DND-41 (cell line): Measurements from ENCODE around the gene SLC25A21.

Experiments used
- ATAC-seq: fragments of 200-7000 bp; cut with Tn5 transposase; 3 replicates; pipeline ENCODE4 v1.9.1; 2021; ENCODE audit warnings: low read depth; ENCODE audit not compliant: insufficient read depth
- DNase-seq: peaks from one replicate; pipeline ENCODE4 v3.0.0-alpha.2; 2020
- H2AFZ ChIP-seq: 2 replicates; pipeline ENCODE4 v1.6.0; 2012; ENCODE audit warnings: low read depth, low read length
- H3K27ac ChIP-seq: 2 replicates; pipeline ENCODE4 v1.5.1; 2012; ENCODE audit warnings: low read length, inconsistent platforms
- H3K27me3 ChIP-seq: fragments of 200-600 bp; sonication (generic); 2 replicates; pipeline ENCODE4 v1.6.0; 2012; ENCODE audit warnings: low read length, mild to moderate bottlenecking, inconsistent platforms; ENCODE audit not compliant: insufficient read depth, poor library complexity
- H3K36me3 ChIP-seq: 2 replicates; pipeline ENCODE4 v1.5.1; 2012; ENCODE audit warnings: low read length, inconsistent platforms; ENCODE audit not compliant: insufficient read depth
- H3K4me1 ChIP-seq: 2 replicates; pipeline ENCODE4 v1.5.1; 2012; ENCODE audit warnings: mild to moderate bottlenecking, low read length; ENCODE audit not compliant: insufficient read depth
- H3K4me2 ChIP-seq: 2 replicates; pipeline ENCODE4 v1.6.0; 2012; ENCODE audit warnings: mild to moderate bottlenecking, moderate library complexity, low read length, inconsistent platforms; ENCODE audit not compliant: insufficient read depth
- H3K4me3 ChIP-seq, 2 experiments: fragments of 200-600 bp in 1 of 2; shearing (Covaris generic) in 1 of 2; 2 replicates each; pipeline ENCODE4 v1.5.1; 2012 to 2016; ENCODE audit warnings: inconsistent platforms in 2 of 2, low read length in 2 of 2, mild to moderate bottlenecking in 2 of 2, low read depth in 1 of 2, moderate library complexity in 1 of 2
- H3K79me2 ChIP-seq: 2 replicates; pipeline ENCODE4 v1.6.0; 2012; ENCODE audit warnings: low read length, inconsistent platforms; ENCODE audit not compliant: insufficient read depth
- H3K9ac ChIP-seq: 2 replicates; pipeline ENCODE4 v1.6.0; 2012; ENCODE audit warnings: low read depth, mild to moderate bottlenecking, inconsistent platforms, low read length, moderate library complexity
- H3K9me3 ChIP-seq: 2 replicates; pipeline ENCODE4 v1.5.1; 2012; ENCODE audit warnings: low read length, moderate library complexity, mild to moderate bottlenecking, inconsistent platforms; ENCODE audit not compliant: insufficient read depth, severe bottlenecking
- H4K20me1 ChIP-seq: 2 replicates; pipeline ENCODE4 v1.6.0; 2012; ENCODE audit warnings: low read length; ENCODE audit not compliant: insufficient read depth
- EZH2 ChIP-seq: IDR thresholded peaks from 3 replicates; pipeline ENCODE4 v1.6.1; 2012; ENCODE audit warnings: borderline replicate concordance, low read depth, mild to moderate bottlenecking, moderate library complexity, low read length, inconsistent platforms; ENCODE audit not compliant: severe bottlenecking
- TF ChIP-seq, protein P1 (sequence below): IDR thresholded peaks from 2 replicates; pipeline ENCODE4 v1.5.1; 2012; ENCODE audit warnings: borderline replicate concordance, low read length, moderate library complexity, mild to moderate bottlenecking; ENCODE audit not compliant: poor library complexity, severe bottlenecking; ENCODE audit errors: extremely low read depth

SLC25A21 gene

GRCh38 chr14:36856095-36856878 is 316.1 kb downstream of the SLC25A21 start:
- ATAC-seq: no peak
- Histone ChIP-seq H3K9me3 (no peaks in the 10 kb centered on the region), H3K79me2 (no peaks in the 10 kb centered on the region), H3K27ac (no peak overlapping the region), H3K9ac (no peak overlapping the region), H3K4me2 (no peak overlapping the region), H3K27me3 (no peaks in the 10 kb centered on the region), H3K4me3 (no peak overlapping the region), H2AFZ (no peak overlapping the region), H3K36me3 (no peaks in the 10 kb centered on the region), H3K4me1 (no peaks in the 10 kb centered on the region), H4K20me1 (no peaks in the 10 kb centered on the region)
- no peak for DNase-seq
- TF ChIP-seq, protein P1, sequence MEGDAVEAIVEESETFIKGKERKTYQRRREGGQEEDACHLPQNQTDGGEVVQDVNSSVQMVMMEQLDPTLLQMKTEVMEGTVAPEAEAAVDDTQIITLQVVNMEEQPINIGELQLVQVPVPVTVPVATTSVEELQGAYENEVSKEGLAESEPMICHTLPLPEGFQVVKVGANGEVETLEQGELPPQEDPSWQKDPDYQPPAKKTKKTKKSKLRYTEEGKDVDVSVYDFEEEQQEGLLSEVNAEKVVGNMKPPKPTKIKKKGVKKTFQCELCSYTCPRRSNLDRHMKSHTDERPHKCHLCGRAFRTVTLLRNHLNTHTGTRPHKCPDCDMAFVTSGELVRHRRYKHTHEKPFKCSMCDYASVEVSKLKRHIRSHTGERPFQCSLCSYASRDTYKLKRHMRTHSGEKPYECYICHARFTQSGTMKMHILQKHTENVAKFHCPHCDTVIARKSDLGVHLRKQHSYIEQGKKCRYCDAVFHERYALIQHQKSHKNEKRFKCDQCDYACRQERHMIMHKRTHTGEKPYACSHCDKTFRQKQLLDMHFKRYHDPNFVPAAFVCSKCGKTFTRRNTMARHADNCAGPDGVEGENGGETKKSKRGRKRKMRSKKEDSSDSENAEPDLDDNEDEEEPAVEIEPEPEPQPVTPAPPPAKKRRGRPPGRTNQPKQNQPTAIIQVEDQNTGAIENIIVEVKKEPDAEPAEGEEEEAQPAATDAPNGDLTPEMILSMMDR: no peak
- no peak for TF ChIP-seq EZH2

- H3K27ac ChIP-seq: no peak overlapping the region
- H4K20me1 ChIP-seq: no peaks in the 10 kb centered on the region
- TF ChIP-seq EZH2: no peak
- TF ChIP-seq, protein P1: no peak
- H3K4me3 ChIP-seq: no peak overlapping the region
- H3K36me3 ChIP-seq: no peaks in the 10 kb centered on the region
- DNase-seq (no peak), ATAC-seq (no peak)
- H3K9ac ChIP-seq: no peak overlapping the region
- no peak overlapping the region for H3K4me2 ChIP-seq
- H3K27me3 ChIP-seq: no peaks in the 10 kb centered on the region
- no peak overlapping the region for H2AFZ ChIP-seq
- H3K9me3 ChIP-seq: no peaks in the 10 kb centered on the region
- no peaks in the 10 kb centered on the region for H3K79me2 ChIP-seq
- H3K4me1 ChIP-seq: no peaks in the 10 kb centered on the region
Observed at GRCh38 chr14:36855396-36855795, 317.0 kb downstream of the SLC25A21 start.

- Histone ChIP-seq H3K79me2 (no peaks in the 10 kb centered on the region), H3K4me1 (no peaks in the 10 kb centered on the region), H3K27me3 (no peaks in the 10 kb centered on the region), H3K4me3 (no peak overlapping the region), H4K20me1 (no peaks in the 10 kb centered on the region), H3K9me3 (no peaks in the 10 kb centered on the region), H3K27ac (no peak overlapping the region), H2AFZ (no peak overlapping the region), H3K9ac (no peak overlapping the region), H3K4me2 (no peak overlapping the region), H3K36me3 (no peaks in the 10 kb centered on the region)
- no peak for DNase-seq
- ATAC-seq: no peak
- TF ChIP-seq EZH2: no peak
- TF ChIP-seq, protein P1: no peak
Observed at GRCh38 chr14:36852981-36853691, 319.3 kb downstream of the SLC25A21 start.
